ENCODE results near the gene STAT1.
A peak's percentile ranks its signal among the peaks of the same experiment; 100 is the strongest.

STAT1 gene

DNA sequence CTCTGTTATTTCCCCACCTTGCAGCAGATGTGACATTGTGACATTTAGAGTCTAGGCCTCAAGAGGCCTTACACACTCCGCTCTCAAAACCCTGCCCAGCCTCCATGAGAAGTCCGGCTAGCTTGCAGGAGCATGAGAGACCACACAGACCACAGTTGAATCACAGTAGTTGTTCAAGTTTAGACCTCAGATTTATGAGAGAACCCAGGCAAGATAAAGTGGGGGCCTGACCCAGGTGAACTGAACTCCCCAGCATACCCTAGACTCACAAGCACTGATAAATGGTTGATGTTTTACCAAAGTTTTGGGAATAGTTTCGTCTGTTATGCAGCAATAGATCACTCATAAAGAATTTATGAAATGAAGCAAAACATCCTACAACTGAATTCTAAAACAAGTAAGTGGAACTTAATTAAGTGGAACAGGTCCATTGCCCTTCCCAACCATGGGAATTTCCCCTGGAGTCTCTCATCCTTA, 4.7 kb upstream of the STAT1 start (continued):
- TF ChIP-seq ZNF214 (tag by site-specific recombination; IDR thresholded peaks at IDR 0.05; ENCODE audit: borderline replicate concordance) (no peak), ZNF391 (tag by site-specific recombination; IDR thresholded peaks at IDR 0.05; ENCODE audit: borderline replicate concordance, low read depth) (no peak), ZNF571 (tag by site-specific recombination; IDR thresholded peaks at IDR 0.05) (no peak), ZNF292 (tag by site-specific recombination; IDR thresholded peaks at IDR 0.05; ENCODE audit: borderline replicate concordance, low read depth) (no peak), ZNF133 (tag by site-specific recombination; IDR thresholded peaks at IDR 0.05) (no peak), ZNF169 (tag by site-specific recombination; IDR thresholded peaks at IDR 0.05) (no peak)
- TF ChIP-seq, protein P1, sequence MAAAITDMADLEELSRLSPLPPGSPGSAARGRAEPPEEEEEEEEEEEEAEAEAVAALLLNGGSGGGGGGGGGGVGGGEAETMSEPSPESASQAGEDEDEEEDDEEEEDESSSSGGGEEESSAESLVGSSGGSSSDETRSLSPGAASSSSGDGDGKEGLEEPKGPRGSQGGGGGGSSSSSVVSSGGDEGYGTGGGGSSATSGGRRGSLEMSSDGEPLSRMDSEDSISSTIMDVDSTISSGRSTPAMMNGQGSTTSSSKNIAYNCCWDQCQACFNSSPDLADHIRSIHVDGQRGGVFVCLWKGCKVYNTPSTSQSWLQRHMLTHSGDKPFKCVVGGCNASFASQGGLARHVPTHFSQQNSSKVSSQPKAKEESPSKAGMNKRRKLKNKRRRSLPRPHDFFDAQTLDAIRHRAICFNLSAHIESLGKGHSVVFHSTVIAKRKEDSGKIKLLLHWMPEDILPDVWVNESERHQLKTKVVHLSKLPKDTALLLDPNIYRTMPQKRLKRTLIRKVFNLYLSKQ (tag by site-specific recombination; IDR thresholded peaks at IDR 0.05; ENCODE audit: borderline replicate concordance): no peak

DNA sequence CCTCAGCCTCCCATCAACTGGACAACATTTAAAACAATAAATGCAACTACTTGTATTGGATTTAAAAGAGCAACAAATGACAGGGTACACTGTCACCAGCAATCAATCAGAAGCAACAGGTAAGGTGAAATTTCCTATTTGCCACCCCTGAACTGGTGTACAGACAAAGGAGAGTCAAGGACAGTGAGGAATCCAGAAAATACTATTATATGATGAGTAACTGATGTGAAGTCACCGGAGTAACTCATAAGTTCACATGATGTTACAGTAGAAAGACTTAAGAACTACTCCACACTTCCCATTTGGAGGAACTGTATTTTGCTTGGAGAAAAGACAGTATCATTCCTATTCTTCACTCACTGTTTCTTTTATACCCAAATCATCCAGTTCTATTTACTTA, 4.1 kb upstream of the STAT1 start:
- no peaks in the 10 kb centered on the region; the same call in 1 of the 2 replicates for H3K4me1 ChIP-seq (ENCODE audit: control insufficient read depth, insufficient read depth, low read length)
- no peaks in the 10 kb centered on the region for H3K9me3 ChIP-seq (ENCODE audit: control insufficient read depth, insufficient read depth, low read depth, low read length)
- POLR2A ChIA-PET: no interaction called here
- no peak overlapping the region for H3K27ac ChIP-seq (ENCODE audit: extremely low read depth, low read depth, low read length)
- H3K36me3 ChIP-seq (ENCODE audit: control insufficient read depth in 2 of 2, insufficient read depth in 1 of 2, low read length in 2 of 2): no peaks in the 10 kb centered on the region
- TF ChIP-seq BCL11B (tag by site-specific recombination; IDR thresholded peaks at IDR 0.05; ENCODE audit: low read depth): no peak
- TF ChIP-seq SCRT2 (tag by site-specific recombination; IDR thresholded peaks at IDR 0.05): peak; percentile 73
- TF ChIP-seq SCRT1 (tag by site-specific recombination; IDR thresholded peaks at IDR 0.05; ENCODE audit: borderline replicate concordance): 0 out of 2 replicates have a peak, but pooled peaks have one; percentile 18
- CTCF ChIA-PET: no interaction called here
- H3K4me3 ChIP-seq (ENCODE audit: low read depth, low read length): no peak overlapping the region

DNA sequence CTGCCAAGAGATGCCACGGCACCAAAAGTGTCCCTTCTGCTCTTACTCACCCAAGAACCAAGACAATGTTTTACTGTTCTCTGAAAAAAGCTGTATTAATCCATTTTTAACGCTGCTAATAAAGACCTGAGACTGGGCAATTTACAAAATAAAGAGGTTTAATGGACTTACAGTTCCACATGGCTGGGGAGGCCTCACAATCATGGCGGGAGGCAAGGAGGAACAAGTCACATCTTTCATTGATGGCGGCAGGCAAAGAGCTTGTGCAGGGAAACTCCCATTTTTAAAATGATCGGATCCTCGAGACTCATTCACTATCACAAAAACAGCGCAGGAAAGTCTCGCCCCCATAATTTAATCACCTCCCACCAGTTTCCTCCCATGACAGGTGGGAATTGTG, 1.9 kb upstream of the STAT1 start:
- Histone ChIP-seq H3K4me3 (ENCODE audit: low read depth, low read length) (no peak overlapping the region), H3K36me3 (ENCODE audit: control insufficient read depth in 2 of 2, insufficient read depth in 1 of 2, low read length in 2 of 2) (peaks cover 0 to 8% of the 10 kb centered on the region in 2 experiments; a peak in 2 of 3 replicates), H3K27ac (ENCODE audit: extremely low read depth, low read depth, low read length) (no peak overlapping the region), H3K9me3 (ENCODE audit: control insufficient read depth, insufficient read depth, low read depth, low read length) (no peaks in the 10 kb centered on the region), H3K4me1 (ENCODE audit: control insufficient read depth, insufficient read depth, low read length) (no peaks in the 10 kb centered on the region; the same call in 1 of the 2 replicates)
- ChIA-PET POLR2A (no interaction called here), CTCF (no interaction called here)
- TF ChIP-seq ZNF707 (tag by site-specific recombination; IDR thresholded peaks at IDR 0.05) (no peak), ZNF140 (tag by site-specific recombination; IDR thresholded peaks at IDR 0.05) (no peak), ZSCAN30 (tag by site-specific recombination; IDR thresholded peaks at IDR 0.05) (no peak), ZNF354C (tag by site-specific recombination; IDR thresholded peaks at IDR 0.05; ENCODE audit: borderline replicate concordance, low read depth) (no peak)
- TF ChIP-seq, protein P2, sequence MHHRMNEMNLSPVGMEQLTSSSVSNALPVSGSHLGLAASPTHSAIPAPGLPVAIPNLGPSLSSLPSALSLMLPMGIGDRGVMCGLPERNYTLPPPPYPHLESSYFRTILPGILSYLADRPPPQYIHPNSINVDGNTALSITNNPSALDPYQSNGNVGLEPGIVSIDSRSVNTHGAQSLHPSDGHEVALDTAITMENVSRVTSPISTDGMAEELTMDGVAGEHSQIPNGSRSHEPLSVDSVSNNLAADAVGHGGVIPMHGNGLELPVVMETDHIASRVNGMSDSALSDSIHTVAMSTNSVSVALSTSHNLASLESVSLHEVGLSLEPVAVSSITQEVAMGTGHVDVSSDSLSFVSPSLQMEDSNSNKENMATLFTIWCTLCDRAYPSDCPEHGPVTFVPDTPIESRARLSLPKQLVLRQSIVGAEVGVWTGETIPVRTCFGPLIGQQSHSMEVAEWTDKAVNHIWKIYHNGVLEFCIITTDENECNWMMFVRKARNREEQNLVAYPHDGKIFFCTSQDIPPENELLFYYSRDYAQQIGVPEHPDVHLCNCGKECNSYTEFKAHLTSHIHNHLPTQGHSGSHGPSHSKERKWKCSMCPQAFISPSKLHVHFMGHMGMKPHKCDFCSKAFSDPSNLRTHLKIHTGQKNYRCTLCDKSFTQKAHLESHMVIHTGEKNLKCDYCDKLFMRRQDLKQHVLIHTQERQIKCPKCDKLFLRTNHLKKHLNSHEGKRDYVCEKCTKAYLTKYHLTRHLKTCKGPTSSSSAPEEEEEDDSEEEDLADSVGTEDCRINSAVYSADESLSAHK (tag by site-specific recombination; IDR thresholded peaks at IDR 0.05): no peak

DNA sequence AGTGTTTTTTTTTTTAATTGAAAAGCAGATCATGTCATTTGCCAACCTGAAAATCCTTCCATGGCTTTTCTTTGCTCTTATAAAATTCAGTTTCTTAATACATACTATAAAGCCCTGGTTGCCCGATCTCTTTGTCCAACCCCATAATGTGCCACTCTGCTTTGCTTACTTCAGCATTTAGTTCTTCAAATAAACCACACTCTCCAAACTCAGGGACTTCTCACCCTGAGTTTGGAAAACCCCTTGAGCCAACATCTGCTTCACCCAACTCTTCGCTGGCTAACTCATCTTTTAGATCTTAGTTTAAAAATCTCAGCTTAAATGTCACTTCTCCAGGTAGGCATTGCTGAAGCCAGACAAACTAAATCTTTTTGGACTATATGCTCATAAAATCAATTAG, 1.3 kb upstream of the STAT1 start:
- Histone ChIP-seq H3K36me3 (ENCODE audit: control insufficient read depth in 2 of 2, insufficient read depth in 1 of 2, low read length in 2 of 2) (peaks cover 0 to 10% of the 10 kb centered on the region in 2 experiments; a peak in 2 of 3 replicates), H3K4me3 (ENCODE audit: low read depth, low read length) (no peak overlapping the region), H3K9me3 (ENCODE audit: control insufficient read depth, insufficient read depth, low read depth, low read length) (no peaks in the 10 kb centered on the region), H3K4me1 (ENCODE audit: control insufficient read depth, insufficient read depth, low read length) (no peaks in the 10 kb centered on the region; the same call in 1 of the 2 replicates), H3K27ac (ENCODE audit: extremely low read depth, low read depth, low read length) (no peak overlapping the region)
- POLR2A ChIA-PET: interaction anchor here (1.1 kb wide), 1 partner anchor 35 kb away, joined by 4 read pairs; no protein-coding TSS in a partner anchor
- CTCF ChIA-PET: interaction anchor here (1.2 to 2.0 kb wide), 2 partner anchors 19 to 37 kb away, joined by 4 to 7 read pairs; no protein-coding TSS in a partner anchor
- TF ChIP-seq SETDB1 (IDR thresholded peaks at IDR 0.05; ENCODE audit: insufficient read length, low read length) (no peak), ZFP37 (tag by site-specific recombination; IDR thresholded peaks at IDR 0.05) (no peak), ZNF169 (tag by site-specific recombination; IDR thresholded peaks at IDR 0.05) (no peak), BCL11A (tag by site-specific recombination; IDR thresholded peaks at IDR 0.05; ENCODE audit: low read depth) (no peak), KLF10 (tag by site-specific recombination; IDR thresholded peaks at IDR 0.05) (no peak), GFI1B (tag by site-specific recombination; IDR thresholded peaks at IDR 0.05) (no peak), OSR2 (tag by site-specific recombination; IDR thresholded peaks at IDR 0.05) (no peak), ZNF776 (tag by site-specific recombination; IDR thresholded peaks at IDR 0.05; ENCODE audit: borderline replicate concordance) (no peak)
- TF ChIP-seq, protein P3, sequence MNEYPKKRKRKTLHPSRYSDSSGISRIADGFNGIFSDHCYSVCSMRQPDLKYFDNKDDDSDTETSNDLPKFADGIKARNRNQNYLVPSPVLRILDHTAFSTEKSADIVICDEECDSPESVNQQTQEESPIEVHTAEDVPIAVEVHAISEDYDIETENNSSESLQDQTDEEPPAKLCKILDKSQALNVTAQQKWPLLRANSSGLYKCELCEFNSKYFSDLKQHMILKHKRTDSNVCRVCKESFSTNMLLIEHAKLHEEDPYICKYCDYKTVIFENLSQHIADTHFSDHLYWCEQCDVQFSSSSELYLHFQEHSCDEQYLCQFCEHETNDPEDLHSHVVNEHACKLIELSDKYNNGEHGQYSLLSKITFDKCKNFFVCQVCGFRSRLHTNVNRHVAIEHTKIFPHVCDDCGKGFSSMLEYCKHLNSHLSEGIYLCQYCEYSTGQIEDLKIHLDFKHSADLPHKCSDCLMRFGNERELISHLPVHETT (tag by site-specific recombination; IDR thresholded peaks at IDR 0.05): no peak
- TF ChIP-seq, protein P4, sequence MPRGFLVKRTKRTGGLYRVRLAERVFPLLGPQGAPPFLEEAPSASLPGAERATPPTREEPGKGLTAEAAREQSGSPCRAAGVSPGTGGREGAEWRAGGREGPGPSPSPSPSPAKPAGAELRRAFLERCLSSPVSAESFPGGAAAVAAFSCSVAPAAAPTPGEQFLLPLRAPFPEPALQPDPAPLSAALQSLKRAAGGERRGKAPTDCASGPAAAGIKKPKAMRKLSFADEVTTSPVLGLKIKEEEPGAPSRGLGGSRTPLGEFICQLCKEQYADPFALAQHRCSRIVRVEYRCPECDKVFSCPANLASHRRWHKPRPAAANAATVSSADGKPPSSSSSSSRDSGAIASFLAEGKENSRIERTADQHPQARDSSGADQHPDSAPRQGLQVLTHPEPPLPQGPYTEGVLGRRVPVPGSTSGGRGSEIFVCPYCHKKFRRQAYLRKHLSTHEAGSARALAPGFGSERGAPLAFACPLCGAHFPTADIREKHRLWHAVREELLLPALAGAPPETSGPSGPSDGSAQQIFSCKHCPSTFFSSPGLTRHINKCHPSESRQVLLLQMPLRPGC (tag by site-specific recombination; IDR thresholded peaks at IDR 0.05): no peak

Measured in HEK293 (cell line).